Kidney (tissue), 14 donors: ENCODE results near the gene CRYGS. TPM values are rescaled to one million over a fixed set of nuclear protein-coding genes. Genes with fewer than 3 reads are reported as not detected.

Experiments used
- DNase-seq, 5 donors: peaks; one replicate each; pipeline ENCODE4 v3.0.0-alpha.2; 2013 to 2020
- FAIRE-seq: peaks from 2 replicates; lab custom pipeline; 2012; peaks lifted over from hg19 to GRCh38; lab: Jason Lieb, UNC
- H3K27ac ChIP-seq, 2 donors: one replicate each; pipeline ENCODE4 v1.7.0; 2013; ENCODE audit warnings: low read depth in 2 of 2, low read length in 2 of 2, inconsistent platforms in 1 of 2
- H3K27me3 ChIP-seq: one replicate; pipeline ENCODE4 v1.7.1; 2013; ENCODE audit warnings: low read length, inconsistent platforms; ENCODE audit not compliant: control insufficient read depth, insufficient read depth
- H3K36me3 ChIP-seq, 3 donors: one replicate each; pipeline versions ENCODE4 v1.7.0 to v1.7.1; 2013; ENCODE audit warnings: low read length in 3 of 3, control low read depth in 1 of 3, inconsistent platforms in 1 of 3; ENCODE audit not compliant: insufficient read depth in 3 of 3, control insufficient read depth in 2 of 3
- H3K4me1 ChIP-seq, 3 donors: one replicate each; pipeline versions ENCODE4 v1.7.0 to v1.7.1; 2013; ENCODE audit warnings: low read length in 3 of 3, inconsistent platforms in 1 of 3, low read depth in 1 of 3; ENCODE audit not compliant: control insufficient read depth in 2 of 3, insufficient read depth in 2 of 3
- H3K4me3 ChIP-seq, 3 donors: one replicate each; pipeline versions ENCODE4 v1.7.0 to v1.8.1; 2013; ENCODE audit warnings: low read length in 3 of 3, control low read depth in 1 of 3, inconsistent platforms in 1 of 3
- H3K9ac ChIP-seq, 3 donors: one replicate each; pipeline versions ENCODE4 v1.7.0 to v1.7.1; 2013; ENCODE audit warnings: low read length in 3 of 3, control low read depth in 1 of 3, inconsistent platforms in 1 of 3
- H3K9me3 ChIP-seq, 3 donors: one replicate each; pipeline versions ENCODE4 v1.7.0 to v1.7.1; 2013; ENCODE audit warnings: low read length in 3 of 3, control low read depth in 1 of 3, inconsistent platforms in 1 of 3; ENCODE audit not compliant: control insufficient read depth in 2 of 3, insufficient read depth in 1 of 3
- CTCF ChIP-seq: IDR thresholded peaks from 3 replicates; pipeline ENCODE4 v1.5.1; 2012; ENCODE audit warnings: mild to moderate bottlenecking, moderate library complexity, borderline replicate concordance; ENCODE audit not compliant: insufficient read depth; ENCODE audit errors: extremely low read depth
- intact Hi-C: fragments of 100-400 bp; cut with DNase I; formaldehyde crosslinking; loops from one replicate; pipeline ENCODE4 v1.11.1; 2022
- polyA plus RNA-seq: library from polyadenylated mRNA; stranded (reverse); fragments of 350-450 nt; fragmentation: Illumina TruSeq; extraction: RNeasy Lipid Tissue Mini Kit (QIAGEN cat#74804); gene quantifications from one replicate; pipeline ENCODE4 v1.2.3, GENCODE V29; 2014; ENCODE audit warnings: low read depth, low replicate concordance; ENCODE audit not compliant: insufficient read depth
- total RNA-seq: library from RNA; stranded (reverse); fragmentation: NEBNext Ultra II Directional; extraction: Animal tissue kit (Norgen Biotek cat#: 25700); gene quantifications from one replicate; pipeline ENCODE4 v1.2.1, GENCODE V29; 2021
- donor health status: control.
- donor health status: control.
- donor health status: control.
- donor health status: control.
- donor health status: control.
- donor health status: DM: yes; HTN: yes; CAD: no.
- donor health status: Normal renal cell carcinoma (clear cell type).

The CRYGS gene
- total and polyA plus RNA-seq, 2 donors from 2014 or later: 2.9 to 3.7 TPM

- DNase-seq (no peak), FAIRE-seq (no peak)
- no peak overlapping the region for H3K27ac ChIP-seq
- TF ChIP-seq CTCF: no peak
- no peaks in the 10 kb centered on the region for H3K27me3 ChIP-seq
- H3K36me3 ChIP-seq: no peaks in the 10 kb centered on the region
- no peak overlapping the region for H3K9ac ChIP-seq
- H3K4me1 ChIP-seq: peaks cover 0 to 4% (median 0%) of the 10 kb centered on the region in 3 donors
- no peak overlapping the region for H3K4me3 ChIP-seq
- intact Hi-C loops: no loop called here
- no peaks in the 10 kb centered on the region for H3K9me3 ChIP-seq
These were observed 21.2 kb downstream of the CRYGS start for GRCh38 chr3:186523022-186523421.

GRCh38 chr3:186520957-186521842 is 23.0 kb downstream of the CRYGS start:
- Histone ChIP-seq H3K9me3 (no peaks in the 10 kb centered on the region), H3K27me3 (no peaks in the 10 kb centered on the region), H3K4me1 (peaks cover 0 to 4% (median 0%) of the 10 kb centered on the region in 3 donors), H3K27ac (no peak overlapping the region), H3K4me3 (no peak overlapping the region), H3K36me3 (no peaks in the 10 kb centered on the region), H3K9ac (no peak overlapping the region)
- no peak for TF ChIP-seq CTCF
- no peak for FAIRE-seq
- DNase-seq: peak in 4 of 5 donors; percentile 66 to 75 (median 70)
- intact Hi-C loops: no loop called here

GRCh38 chr3:186520431-186520830 is 23.7 kb downstream of the CRYGS start:
- intact Hi-C loops: no loop called here
- Histone ChIP-seq H3K36me3 (no peaks in the 10 kb centered on the region), H3K9ac (no peak overlapping the region), H3K4me1 (peaks cover 0 to 4% (median 0%) of the 10 kb centered on the region in 3 donors), H3K9me3 (no peaks in the 10 kb centered on the region), H3K27me3 (no peaks in the 10 kb centered on the region), H3K27ac (no peak overlapping the region), H3K4me3 (no peak overlapping the region)
- no peak for TF ChIP-seq CTCF
- FAIRE-seq: no peak
- no peak for DNase-seq
